Activated T-cell treated with anti-CD3 and anti-CD28 coated beads, Interleukin-2, amount 50 U/mL, for 72 hours (primary cell): Measurements from ENCODE around the gene FAM13A. TPM values are rescaled to one million over a fixed set of nuclear protein-coding genes. Genes with fewer than 3 reads are reported as not detected.

ENCODE experiments used
- ATAC-seq, 2 donors: fragments of 150-1000 bp; cut with Tn5 transposase; replicated peaks in 1 of 2; 2 replicates each; pipeline ENCODE4 v1.10.0; 2021; ENCODE audit warnings: moderate library complexity in 2 of 2, mild to moderate bottlenecking in 1 of 2
- DNase-seq, 2 donors: peaks; one replicate each; pipeline ENCODE4 v3.0.0; 2021 to 2022; ENCODE audit warnings: mixed read lengths in 1 of 2
- H3K27ac Mint-ChIP-seq: one replicate; pipeline ENCODE4 v1.8.0; 2022; ENCODE audit warnings: mild to moderate bottlenecking, moderate library complexity, mixed read lengths
- H3K27me3 Mint-ChIP-seq: one replicate; pipeline ENCODE4 v1.8.0; 2022; ENCODE audit warnings: low read depth, mixed read lengths
- H3K36me3 Mint-ChIP-seq, 2 donors: one replicate each; pipeline ENCODE4 v1.8.0; 2022; ENCODE audit warnings: mixed read lengths in 2 of 2, mild to moderate bottlenecking in 1 of 2; ENCODE audit not compliant: insufficient read depth in 2 of 2
- H3K4me1 Mint-ChIP-seq: one replicate; pipeline ENCODE4 v1.8.0; 2022; ENCODE audit warnings: low read depth, mixed read lengths
- H3K4me3 Mint-ChIP-seq, 2 donors: one replicate each; pipeline ENCODE4 v1.8.0; 2022; ENCODE audit warnings: mild to moderate bottlenecking in 2 of 2, mixed read lengths in 2 of 2, moderate library complexity in 2 of 2
- H3K9me3 Mint-ChIP-seq, 2 donors: one replicate each; pipeline ENCODE4 v1.8.0; 2022; ENCODE audit warnings: mixed read lengths in 2 of 2
- total RNA-seq, 2 donors: library from RNA; stranded (reverse); gene quantifications; one replicate each; pipeline ENCODE4 v1.2.3, GENCODE V29; 2022

Gene FAM13A
- total RNA-seq, 2 donors from 2014 or later = 4.4 to 5.9 TPM

- Mint-ChIP-seq H3K36me3 (peaks cover 9 to 11% of the 10 kb centered on the region in 2 donors), H3K9me3 (peaks cover 4 to 7% of the 10 kb centered on the region in 2 donors), H3K27ac (no peak overlapping the region), H3K27me3 (no peaks in the 10 kb centered on the region), H3K4me1 (no peaks in the 10 kb centered on the region), H3K4me3 (no peak overlapping the region)
- ATAC-seq (no peak), DNase-seq (no peak)
These were observed 334.7 kb downstream of the FAM13A start for GRCh38 chr4:88722276-88722780.

- H3K36me3 Mint-ChIP-seq = peaks cover 16 to 22% of the 10 kb centered on the region in 2 donors
- H3K9me3 Mint-ChIP-seq = peaks cover 7 to 12% of the 10 kb centered on the region in 2 donors
- ATAC-seq (no peak), DNase-seq (no peak)
- H3K4me1 Mint-ChIP-seq = no peaks in the 10 kb centered on the region
- no peaks in the 10 kb centered on the region for H3K27me3 Mint-ChIP-seq
- H3K4me3 Mint-ChIP-seq = no peak overlapping the region
- no peak overlapping the region for H3K27ac Mint-ChIP-seq
These were observed 336.2 kb downstream of the FAM13A start for GRCh38 chr4:88720451-88721428.

- H3K27ac Mint-ChIP-seq = no peak overlapping the region
- H3K27me3 Mint-ChIP-seq = no peaks in the 10 kb centered on the region
- H3K36me3 Mint-ChIP-seq = peaks cover 16 to 29% of the 10 kb centered on the region in 2 donors
- H3K4me3 Mint-ChIP-seq = no peak overlapping the region
- DNase-seq = no peak
- H3K4me1 Mint-ChIP-seq = no peaks in the 10 kb centered on the region
- peaks cover 7 to 12% of the 10 kb centered on the region in 2 donors for H3K9me3 Mint-ChIP-seq
- no peak for ATAC-seq
These were observed 337.6 kb downstream of the FAM13A start for GRCh38 chr4:88719381-88719780.

GRCh38 chr4:88718098-88718497, 338.9 kb downstream of the FAM13A start:
- H3K27ac Mint-ChIP-seq = peak overlapping the region; percentile 37
- H3K27me3 Mint-ChIP-seq = no peaks in the 10 kb centered on the region
- DNase-seq (no peak), ATAC-seq (no peak)
- peaks cover 16 to 29% of the 10 kb centered on the region in 2 donors for H3K36me3 Mint-ChIP-seq
- H3K4me1 Mint-ChIP-seq = no peaks in the 10 kb centered on the region
- H3K9me3 Mint-ChIP-seq = peaks cover 7 to 12% of the 10 kb centered on the region in 2 donors
- H3K4me3 Mint-ChIP-seq = no peak overlapping the region

- H3K27ac Mint-ChIP-seq = no peak overlapping the region
- no peak overlapping the region for H3K4me3 Mint-ChIP-seq
- peaks cover 7 to 15% of the 10 kb centered on the region in 2 donors for H3K9me3 Mint-ChIP-seq
- no peak for DNase-seq
- peaks cover 17 to 34% of the 10 kb centered on the region in 2 donors for H3K36me3 Mint-ChIP-seq
- no peak for ATAC-seq
- no peaks in the 10 kb centered on the region for H3K27me3 Mint-ChIP-seq
- H3K4me1 Mint-ChIP-seq = peaks cover 8% of the 10 kb centered on the region
These were observed 343.2 kb downstream of the FAM13A start for GRCh38 chr4:88713782-88714181.

- H3K36me3 Mint-ChIP-seq = peaks cover 4 to 12% of the 10 kb centered on the region in 2 donors
- H3K4me3 Mint-ChIP-seq = no peak overlapping the region
- peak overlapping the region; percentile 11 for H3K27ac Mint-ChIP-seq
- ATAC-seq (peak; percentile 64 to 75), DNase-seq (no peak)
- no peaks in the 10 kb centered on the region for H3K27me3 Mint-ChIP-seq
- peaks cover 13% of the 10 kb centered on the region for H3K4me1 Mint-ChIP-seq
- peaks cover 0 to 3% of the 10 kb centered on the region in 2 donors for H3K9me3 Mint-ChIP-seq
These were observed 347.0 kb downstream of the FAM13A start for GRCh38 chr4:88709989-88710388.

- ATAC-seq (no peak), DNase-seq (no peak)
- H3K27me3 Mint-ChIP-seq = no peaks in the 10 kb centered on the region
- H3K27ac Mint-ChIP-seq = no peak overlapping the region
- peaks cover 0 to 3% of the 10 kb centered on the region in 2 donors for H3K36me3 Mint-ChIP-seq
- H3K9me3 Mint-ChIP-seq = no peaks in the 10 kb centered on the region
- no peak overlapping the region for H3K4me3 Mint-ChIP-seq
- peaks cover 13% of the 10 kb centered on the region for H3K4me1 Mint-ChIP-seq
These were observed 350.4 kb downstream of the FAM13A start for GRCh38 chr4:88706574-88706973.

- Mint-ChIP-seq H3K9me3 (no peaks in the 10 kb centered on the region), H3K27ac (peak overlapping the region; percentile 17), H3K36me3 (peaks cover 0 to 3% of the 10 kb centered on the region in 2 donors), H3K4me1 (peaks cover 13% of the 10 kb centered on the region), H3K27me3 (no peaks in the 10 kb centered on the region), H3K4me3 (no peak overlapping the region)
- ATAC-seq = no peak
- no peak for DNase-seq
These were observed 351.0 kb downstream of the FAM13A start for GRCh38 chr4:88705805-88706492.

- ATAC-seq = peak in 1 of 2 donors; percentile 58
- H3K27me3 Mint-ChIP-seq = no peaks in the 10 kb centered on the region
- DNase-seq = no peak
- no peaks in the 10 kb centered on the region for H3K9me3 Mint-ChIP-seq
- peaks cover 0 to 3% of the 10 kb centered on the region in 2 donors for H3K36me3 Mint-ChIP-seq
- H3K27ac Mint-ChIP-seq = peak overlapping the region; percentile 17
- no peak overlapping the region for H3K4me3 Mint-ChIP-seq
- peaks cover 13% of the 10 kb centered on the region for H3K4me1 Mint-ChIP-seq
These were observed 351.8 kb downstream of the FAM13A start for GRCh38 chr4:88705223-88705622.

GRCh38 chr4:88702782-88703181, 354.2 kb downstream of the FAM13A start:
- H3K36me3 Mint-ChIP-seq = peaks cover 2% of the 10 kb centered on the region in 2 donors
- DNase-seq (no peak), ATAC-seq (no peak)
- no peak overlapping the region for H3K27ac Mint-ChIP-seq
- H3K9me3 Mint-ChIP-seq = peaks cover 0 to 1% of the 10 kb centered on the region in 2 donors
- H3K27me3 Mint-ChIP-seq = no peaks in the 10 kb centered on the region
- no peak overlapping the region for H3K4me3 Mint-ChIP-seq
- peaks cover 16% of the 10 kb centered on the region for H3K4me1 Mint-ChIP-seq

GRCh38 chr4:88698519-88698918, 358.5 kb downstream of the FAM13A start:
- DNase-seq (no peak), ATAC-seq (no peak)
- Mint-ChIP-seq H3K27ac (no peak overlapping the region), H3K4me1 (peaks cover 18% of the 10 kb centered on the region), H3K36me3 (peaks cover 3 to 4% of the 10 kb centered on the region in 2 donors), H3K9me3 (peaks cover 0 to 1% of the 10 kb centered on the region in 2 donors), H3K4me3 (no peak overlapping the region), H3K27me3 (no peaks in the 10 kb centered on the region)

- ATAC-seq = peak; percentile 88 to 94
- H3K4me1 Mint-ChIP-seq = peaks cover 18% of the 10 kb centered on the region
- peaks cover 3 to 4% of the 10 kb centered on the region in 2 donors for H3K36me3 Mint-ChIP-seq
- no peaks in the 10 kb centered on the region for H3K27me3 Mint-ChIP-seq
- H3K9me3 Mint-ChIP-seq = peaks cover 0 to 1% of the 10 kb centered on the region in 2 donors
- peak; percentile 66 to 76 for DNase-seq
- H3K4me3 Mint-ChIP-seq = peak within 1 kb of the TSS; percentile 88 to 94
- H3K27ac Mint-ChIP-seq = peak within 1 kb of the TSS; percentile 93
These were observed 359.2 kb downstream of the FAM13A start, which contains the start of gene NAP1L5 for GRCh38 chr4:88697588-88698329. TSS of gene NAP1L5 (minus strand) at chr4:88697829. CDS start at chr4:88697754, 75 bp downstream.
